ENCODE measurements around the gene KIAA0825.

KIAA0825 gene

GRCh38 chr5:94245608-94246007, 372.8 kb downstream of the KIAA0825 start:
- DNase-seq, result no peak
- Mint-ChIP-seq H3K27me3 (peaks cover 4% of the 10 kb centered on the region), H3K4me3 (no peak overlapping the region), H3K4me1 (no peaks in the 10 kb centered on the region), H3K9me3 (no peaks in the 10 kb centered on the region), H3K36me3 (no peaks in the 10 kb centered on the region), H3K27ac (no peak overlapping the region)
- CTCF ChIA-PET, result no interaction called here

- H3K27ac Mint-ChIP-seq, result no peak overlapping the region
- CTCF ChIA-PET, result no interaction called here
- no peak for DNase-seq
- no peaks in the 10 kb centered on the region for H3K4me1 Mint-ChIP-seq
- H3K9me3 Mint-ChIP-seq, result no peaks in the 10 kb centered on the region
- H3K36me3 Mint-ChIP-seq, result no peaks in the 10 kb centered on the region
- H3K27me3 Mint-ChIP-seq, result peaks cover 4% of the 10 kb centered on the region
- no peak overlapping the region for H3K4me3 Mint-ChIP-seq
Observed at GRCh38 chr5:94244921-94245320, 373.5 kb downstream of the KIAA0825 start.

DNA sequence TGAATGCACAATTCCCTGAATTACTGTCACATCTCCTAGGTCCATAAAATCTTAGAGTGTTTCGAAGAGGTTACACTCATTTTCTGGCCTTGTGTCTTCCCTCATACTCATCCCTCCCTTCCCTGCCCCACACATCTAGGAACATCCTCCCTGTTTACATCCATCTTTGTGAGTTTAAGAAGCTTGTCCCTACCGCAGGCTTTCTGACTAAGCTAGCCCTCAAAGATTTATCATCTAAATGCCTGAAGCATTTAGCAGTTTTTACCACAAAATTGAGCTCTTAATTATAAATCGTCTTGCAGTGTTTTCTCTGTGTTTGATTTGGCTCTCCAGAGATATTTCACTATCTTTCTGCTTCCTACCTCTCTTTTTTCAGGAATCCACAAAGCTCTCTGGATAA, 374.8 kb downstream of the KIAA0825 start:
- peaks cover 4% of the 10 kb centered on the region for H3K27me3 Mint-ChIP-seq
- no peaks in the 10 kb centered on the region for H3K4me1 Mint-ChIP-seq
- no peak overlapping the region for H3K4me3 Mint-ChIP-seq
- no peak for DNase-seq
- no peak overlapping the region for H3K27ac Mint-ChIP-seq
- no peaks in the 10 kb centered on the region for H3K36me3 Mint-ChIP-seq
- no peaks in the 10 kb centered on the region for H3K9me3 Mint-ChIP-seq
- CTCF ChIA-PET, result no interaction called here

GRCh38 chr5:94240993-94241651, 377.3 kb downstream of the KIAA0825 start:
- H3K4me3 Mint-ChIP-seq, result no peak overlapping the region
- H3K27ac Mint-ChIP-seq, result no peak overlapping the region
- no peaks in the 10 kb centered on the region for H3K9me3 Mint-ChIP-seq
- peaks cover 4% of the 10 kb centered on the region for H3K27me3 Mint-ChIP-seq
- no peak for DNase-seq
- no peaks in the 10 kb centered on the region for H3K4me1 Mint-ChIP-seq
- CTCF ChIA-PET, result no interaction called here
- H3K36me3 Mint-ChIP-seq, result no peaks in the 10 kb centered on the region

- peaks cover 4% of the 10 kb centered on the region for H3K27me3 Mint-ChIP-seq
- DNase-seq, result no peak
- no peaks in the 10 kb centered on the region for H3K9me3 Mint-ChIP-seq
- no peak overlapping the region for H3K27ac Mint-ChIP-seq
- no peaks in the 10 kb centered on the region for H3K4me1 Mint-ChIP-seq
- CTCF ChIA-PET, result no interaction called here
- H3K36me3 Mint-ChIP-seq, result no peaks in the 10 kb centered on the region
- H3K4me3 Mint-ChIP-seq, result no peak overlapping the region
Observed at GRCh38 chr5:94240596-94240992, 377.8 kb downstream of the KIAA0825 start.

GRCh38 chr5:94240134-94240533, 378.3 kb downstream of the KIAA0825 start:
- CTCF ChIA-PET, result interaction anchor here (0.6 kb wide), 1 partner anchor 533 kb away, joined by 4 read pairs; no protein-coding TSS in a partner anchor
- Mint-ChIP-seq H3K4me1 (no peaks in the 10 kb centered on the region), H3K4me3 (no peak overlapping the region), H3K27ac (no peak overlapping the region), H3K27me3 (peaks cover 4% of the 10 kb centered on the region), H3K36me3 (no peaks in the 10 kb centered on the region), H3K9me3 (no peaks in the 10 kb centered on the region)
- DNase-seq, result no peak

DNA sequence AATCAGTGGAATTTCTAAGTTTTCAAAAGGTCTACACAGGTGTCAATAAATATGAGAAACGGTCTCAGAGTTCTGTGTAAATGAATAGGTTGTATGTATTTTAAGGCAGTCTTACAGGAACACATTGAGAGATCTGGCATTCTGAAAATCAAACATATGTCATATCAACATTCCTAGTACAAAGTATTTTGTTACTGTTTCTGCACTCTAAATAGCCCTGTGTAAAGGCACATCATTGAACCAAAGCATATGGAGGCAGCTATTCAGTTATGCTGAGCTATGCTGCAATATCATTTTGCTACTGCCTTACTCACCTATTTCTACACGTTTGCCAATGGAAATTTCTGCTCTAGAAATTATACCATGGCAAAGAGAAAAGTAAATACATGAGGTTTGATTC, 379.1 kb downstream of the KIAA0825 start:
- CTCF ChIA-PET, result no interaction called here
- no peak overlapping the region for H3K4me3 Mint-ChIP-seq

GRCh38 chr5:94234987-94235386, 383.4 kb downstream of the KIAA0825 start:
- Mint-ChIP-seq H3K27me3 (no peaks in the 10 kb centered on the region), H3K4me3 (no peak overlapping the region), H3K27ac (no peak overlapping the region), H3K9me3 (peaks cover 1% of the 10 kb centered on the region), H3K4me1 (no peaks in the 10 kb centered on the region), H3K36me3 (no peaks in the 10 kb centered on the region)
- DNase-seq, result no peak
- CTCF ChIA-PET, result no interaction called here

More for the DNA sequence above, 379.1 kb downstream of the KIAA0825 start:
- no peak overlapping the region for H3K27ac Mint-ChIP-seq
- H3K4me1 Mint-ChIP-seq, result no peaks in the 10 kb centered on the region
- no peak for DNase-seq
- peaks cover 4% of the 10 kb centered on the region for H3K27me3 Mint-ChIP-seq
- H3K36me3 Mint-ChIP-seq, result no peaks in the 10 kb centered on the region
- peaks cover 1% of the 10 kb centered on the region for H3K9me3 Mint-ChIP-seq

GRCh38 chr5:94228791-94229190, 389.6 kb downstream of the KIAA0825 start:
- CTCF ChIA-PET, result no interaction called here
- H3K9me3 Mint-ChIP-seq, result no peaks in the 10 kb centered on the region
- no peak overlapping the region for H3K27ac Mint-ChIP-seq
- H3K4me3 Mint-ChIP-seq, result no peak overlapping the region
- H3K4me1 Mint-ChIP-seq, result no peaks in the 10 kb centered on the region
- no peaks in the 10 kb centered on the region for H3K36me3 Mint-ChIP-seq
- DNase-seq, result no peak
- H3K27me3 Mint-ChIP-seq, result no peaks in the 10 kb centered on the region

DNA sequence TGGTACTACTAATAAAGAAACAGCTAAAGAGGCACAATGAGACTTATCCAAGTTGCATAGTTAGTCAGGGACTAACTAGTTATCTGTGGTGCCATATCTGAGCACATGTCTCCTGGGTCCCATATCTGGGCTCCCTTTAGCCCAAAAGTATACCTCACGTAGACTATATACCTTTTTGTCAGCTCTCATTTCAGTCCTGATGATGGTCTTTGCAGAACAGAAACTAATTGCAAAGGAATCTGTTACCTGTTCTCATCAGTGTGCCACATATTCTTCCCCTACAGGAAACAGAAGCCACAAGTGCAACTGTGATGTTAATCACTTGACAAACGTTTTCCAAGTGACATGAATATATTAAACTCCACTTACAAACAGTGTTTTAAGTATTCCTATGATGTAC, 395.2 kb downstream of the KIAA0825 start:
- no peaks in the 10 kb centered on the region for H3K27me3 Mint-ChIP-seq
- no peaks in the 10 kb centered on the region for H3K4me1 Mint-ChIP-seq
- no peaks in the 10 kb centered on the region for H3K36me3 Mint-ChIP-seq
- H3K4me3 Mint-ChIP-seq, result no peak overlapping the region
- DNase-seq, result no peak
- CTCF ChIA-PET, result no interaction called here
- H3K9me3 Mint-ChIP-seq, result no peaks in the 10 kb centered on the region
- H3K27ac Mint-ChIP-seq, result no peak overlapping the region

DNA sequence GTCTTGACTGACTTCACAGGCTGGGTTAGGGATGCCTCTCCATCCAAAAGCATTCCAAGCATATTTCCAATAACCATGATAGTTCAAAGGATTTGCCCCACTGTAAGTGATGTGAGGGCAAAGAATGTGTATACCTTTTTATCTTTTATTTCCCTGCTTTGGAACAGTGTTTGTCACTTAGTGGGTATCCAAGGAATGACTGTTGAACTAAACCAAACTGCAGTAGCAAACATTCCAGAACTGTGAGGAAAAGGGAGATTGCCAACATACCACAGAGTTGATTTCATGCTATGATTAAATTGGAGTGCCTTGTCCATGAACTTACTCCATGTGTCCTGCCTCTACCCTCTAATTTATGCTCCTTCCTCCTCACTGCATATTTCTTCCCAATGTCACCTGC, 400.0 kb downstream of the KIAA0825 start:
- CTCF ChIA-PET, result no interaction called here
- Mint-ChIP-seq H3K4me3 (no peak overlapping the region), H3K9me3 (no peaks in the 10 kb centered on the region), H3K36me3 (no peaks in the 10 kb centered on the region), H3K27ac (no peak overlapping the region), H3K4me1 (no peaks in the 10 kb centered on the region), H3K27me3 (no peaks in the 10 kb centered on the region)
- DNase-seq, result no peak

DNA sequence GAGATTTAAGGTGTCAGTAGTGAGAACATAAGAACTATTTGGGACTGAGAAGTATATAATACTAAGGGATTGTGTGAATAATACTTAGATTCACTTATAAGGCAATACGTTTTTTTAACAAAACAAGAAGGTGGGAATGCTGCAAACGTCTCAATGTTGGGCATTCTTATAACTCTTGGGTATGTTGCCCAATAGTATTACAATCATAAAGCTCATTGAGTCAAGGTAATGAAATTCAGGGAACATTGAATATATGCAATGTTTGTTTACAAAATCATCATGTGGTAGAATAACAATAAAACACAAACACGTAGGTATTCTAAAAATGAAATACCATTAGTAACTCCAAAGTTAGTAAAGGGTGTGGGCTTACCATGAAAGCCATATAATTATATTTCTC, 400.7 kb downstream of the KIAA0825 start:
- Mint-ChIP-seq H3K27me3 (no peaks in the 10 kb centered on the region), H3K4me1 (no peaks in the 10 kb centered on the region), H3K27ac (no peak overlapping the region), H3K4me3 (no peak overlapping the region), H3K9me3 (no peaks in the 10 kb centered on the region), H3K36me3 (no peaks in the 10 kb centered on the region)
- no peak for DNase-seq
- CTCF ChIA-PET, result no interaction called here

GRCh38 chr5:94217216-94217615, 401.2 kb downstream of the KIAA0825 start:
- H3K27me3 Mint-ChIP-seq, result no peaks in the 10 kb centered on the region
- no peak overlapping the region for H3K4me3 Mint-ChIP-seq
- CTCF ChIA-PET, result no interaction called here
- H3K36me3 Mint-ChIP-seq, result no peaks in the 10 kb centered on the region
- DNase-seq, result no peak
- H3K27ac Mint-ChIP-seq, result no peak overlapping the region
- H3K9me3 Mint-ChIP-seq, result no peaks in the 10 kb centered on the region
- no peaks in the 10 kb centered on the region for H3K4me1 Mint-ChIP-seq

- Mint-ChIP-seq H3K4me1 (no peaks in the 10 kb centered on the region), H3K36me3 (no peaks in the 10 kb centered on the region), H3K9me3 (no peaks in the 10 kb centered on the region), H3K4me3 (no peak overlapping the region), H3K27ac (no peak overlapping the region), H3K27me3 (no peaks in the 10 kb centered on the region)
- CTCF ChIA-PET, result no interaction called here
- DNase-seq, result no peak
Observed at GRCh38 chr5:94212476-94212875, 405.9 kb downstream of the KIAA0825 start.

DNA sequence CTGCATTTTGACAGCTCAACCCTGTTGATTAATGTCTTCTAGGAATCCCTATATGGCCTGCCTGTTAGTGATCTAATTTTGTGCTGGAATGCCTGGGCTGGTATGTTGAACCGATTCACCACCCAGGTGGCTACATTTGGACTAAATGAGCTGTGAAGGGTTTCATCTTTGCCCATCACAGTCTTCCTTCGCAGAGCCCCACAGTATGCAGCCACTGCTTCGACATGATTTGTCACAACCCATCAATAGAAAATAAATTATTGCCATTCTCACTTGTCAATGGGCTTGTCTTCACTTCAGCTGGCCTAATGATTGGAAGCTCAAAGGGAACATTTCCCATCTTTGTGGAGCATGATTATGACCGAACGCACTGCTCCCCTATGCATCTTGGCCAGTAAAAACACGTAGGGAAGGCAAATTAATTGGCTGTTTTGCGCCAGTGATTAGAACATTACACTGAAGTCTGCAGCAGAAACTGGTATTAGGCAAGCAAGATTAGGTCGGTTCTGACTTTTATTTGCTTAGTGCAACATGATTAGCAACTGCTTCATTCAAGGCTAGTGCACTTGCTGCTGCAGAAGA, 408.5 kb downstream of the KIAA0825 start:
- no peaks in the 10 kb centered on the region for H3K9me3 Mint-ChIP-seq
- no peak overlapping the region for H3K27ac Mint-ChIP-seq
- CTCF ChIA-PET, result no interaction called here

More for the DNA sequence above, 408.5 kb downstream of the KIAA0825 start:
- no peaks in the 10 kb centered on the region for H3K27me3 Mint-ChIP-seq
- no peak overlapping the region for H3K4me3 Mint-ChIP-seq
- H3K36me3 Mint-ChIP-seq, result no peaks in the 10 kb centered on the region
- no peaks in the 10 kb centered on the region for H3K4me1 Mint-ChIP-seq
- DNase-seq, result no peak

Measured in activated naive CD4-positive, alpha-beta T cell treated with anti-CD3 and anti-CD28 coated beads, Interleukin-2, amount 10 ng/mL, durations not matched to agents 7 days and 5 days (primary cell).